Hepatocyte (in vitro differentiated cells): ENCODE measurements around the gene ADGRL3.

Source experiments
- EZH2 ChIP-seq: fragments of 200-600 bp; sonication (generic); IDR thresholded peaks from 2 replicates; pipeline ENCODE4 v1.6.1; 2016; ENCODE audit warnings: antibody characterized with exemption, mild to moderate bottlenecking, borderline replicate concordance
- EZH2phosphoT487 ChIP-seq: fragments of 200-600 bp; sonication (generic); IDR thresholded peaks from one replicate; pipeline ENCODE4 v1.6.1; 2018; ENCODE audit warnings: antibody characterized with exemption, mild to moderate bottlenecking, low read depth, moderate library complexity; ENCODE audit not compliant: unreplicated experiment, severe bottlenecking
- TF ChIP-seq, protein P1 (sequence below): fragments of 200-600 bp; sonication (generic); IDR thresholded peaks from 2 replicates; pipeline ENCODE4 v1.5.1; 2016; ENCODE audit warnings: antibody characterized with exemption, mild to moderate bottlenecking; ENCODE audit not compliant: poor library complexity

DNA sequence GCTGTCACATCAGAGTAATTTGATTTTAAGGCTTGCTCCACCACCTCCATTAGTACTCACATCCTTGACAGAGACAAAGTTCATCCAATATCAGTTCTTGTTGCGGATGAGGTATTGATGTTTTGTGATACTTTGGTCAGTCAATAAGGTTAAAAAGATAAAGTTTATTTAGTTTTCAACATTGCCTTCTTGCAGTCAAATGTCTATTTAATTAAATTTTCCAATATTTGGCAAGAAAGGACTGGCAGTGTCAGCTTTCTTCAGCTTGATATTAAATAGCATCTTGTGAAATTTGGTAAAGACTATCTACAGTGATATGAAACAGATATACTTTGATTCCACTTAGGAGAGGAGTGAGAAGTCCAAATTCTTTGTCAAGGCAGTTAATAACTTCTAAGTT is 493.4 kb downstream of the ADGRL3 start:
- TF ChIP-seq, protein P1, sequence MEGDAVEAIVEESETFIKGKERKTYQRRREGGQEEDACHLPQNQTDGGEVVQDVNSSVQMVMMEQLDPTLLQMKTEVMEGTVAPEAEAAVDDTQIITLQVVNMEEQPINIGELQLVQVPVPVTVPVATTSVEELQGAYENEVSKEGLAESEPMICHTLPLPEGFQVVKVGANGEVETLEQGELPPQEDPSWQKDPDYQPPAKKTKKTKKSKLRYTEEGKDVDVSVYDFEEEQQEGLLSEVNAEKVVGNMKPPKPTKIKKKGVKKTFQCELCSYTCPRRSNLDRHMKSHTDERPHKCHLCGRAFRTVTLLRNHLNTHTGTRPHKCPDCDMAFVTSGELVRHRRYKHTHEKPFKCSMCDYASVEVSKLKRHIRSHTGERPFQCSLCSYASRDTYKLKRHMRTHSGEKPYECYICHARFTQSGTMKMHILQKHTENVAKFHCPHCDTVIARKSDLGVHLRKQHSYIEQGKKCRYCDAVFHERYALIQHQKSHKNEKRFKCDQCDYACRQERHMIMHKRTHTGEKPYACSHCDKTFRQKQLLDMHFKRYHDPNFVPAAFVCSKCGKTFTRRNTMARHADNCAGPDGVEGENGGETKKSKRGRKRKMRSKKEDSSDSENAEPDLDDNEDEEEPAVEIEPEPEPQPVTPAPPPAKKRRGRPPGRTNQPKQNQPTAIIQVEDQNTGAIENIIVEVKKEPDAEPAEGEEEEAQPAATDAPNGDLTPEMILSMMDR, result no peak
- TF ChIP-seq EZH2phosphoT487, result no peak
- no peak for TF ChIP-seq EZH2
